ENCODE results near the gene KIF3C.

KIF3C gene

GRCh38 chr2:25920786-25921415, 61.4 kb downstream of the KIF3C start:
- ChIA-PET POLR2A (no interaction called here), CTCF (interaction anchor here (0.6 to 0.7 kb wide), 2 partner anchors 9 to 66 kb away, joined by 4 read pairs; no protein-coding TSS in a partner anchor)
- no peaks in the 10 kb centered on the region for H3K36me3 ChIP-seq (ENCODE audit: control insufficient read depth in 2 of 2, insufficient read depth in 1 of 2, low read length in 2 of 2)
- no peaks in the 10 kb centered on the region for H3K4me1 ChIP-seq (ENCODE audit: control insufficient read depth, insufficient read depth, low read length)
- no peaks in the 10 kb centered on the region for H3K9me3 ChIP-seq (ENCODE audit: control insufficient read depth, insufficient read depth, low read depth, low read length)
- no peak overlapping the region for H3K27ac ChIP-seq (ENCODE audit: extremely low read depth, low read depth, low read length)
- TF ChIP-seq, protein P1, sequence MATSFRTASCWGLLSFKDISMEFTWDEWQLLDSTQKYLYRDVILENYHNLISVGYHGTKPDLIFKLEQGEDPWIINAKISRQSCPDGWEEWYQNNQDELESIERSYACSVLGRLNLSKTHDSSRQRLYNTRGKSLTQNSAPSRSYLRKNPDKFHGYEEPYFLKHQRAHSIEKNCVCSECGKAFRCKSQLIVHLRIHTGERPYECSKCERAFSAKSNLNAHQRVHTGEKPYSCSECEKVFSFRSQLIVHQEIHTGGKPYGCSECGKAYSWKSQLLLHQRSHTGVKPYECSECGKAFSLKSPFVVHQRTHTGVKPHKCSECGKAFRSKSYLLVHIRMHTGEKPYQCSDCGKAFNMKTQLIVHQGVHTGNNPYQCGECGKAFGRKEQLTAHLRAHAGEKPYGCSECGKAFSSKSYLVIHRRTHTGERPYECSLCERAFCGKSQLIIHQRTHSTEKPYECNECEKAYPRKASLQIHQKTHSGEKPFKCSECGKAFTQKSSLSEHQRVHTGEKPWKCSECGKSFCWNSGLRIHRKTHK (tag by site-specific recombination; IDR thresholded peaks at IDR 0.05): no peak
- TF ChIP-seq HIC1 (tag by site-specific recombination; IDR thresholded peaks at IDR 0.05): no peak
- peak; percentile 75 for TF ChIP-seq ZNF513 (tag by site-specific recombination; IDR thresholded peaks at IDR 0.05)
- TF ChIP-seq HOXA7 (CRISPR knock-in tag; IDR thresholded peaks at IDR 0.05; ENCODE audit: borderline replicate concordance): no peak
- no peak overlapping the region for H3K4me3 ChIP-seq (ENCODE audit: low read depth, low read length)

DNA sequence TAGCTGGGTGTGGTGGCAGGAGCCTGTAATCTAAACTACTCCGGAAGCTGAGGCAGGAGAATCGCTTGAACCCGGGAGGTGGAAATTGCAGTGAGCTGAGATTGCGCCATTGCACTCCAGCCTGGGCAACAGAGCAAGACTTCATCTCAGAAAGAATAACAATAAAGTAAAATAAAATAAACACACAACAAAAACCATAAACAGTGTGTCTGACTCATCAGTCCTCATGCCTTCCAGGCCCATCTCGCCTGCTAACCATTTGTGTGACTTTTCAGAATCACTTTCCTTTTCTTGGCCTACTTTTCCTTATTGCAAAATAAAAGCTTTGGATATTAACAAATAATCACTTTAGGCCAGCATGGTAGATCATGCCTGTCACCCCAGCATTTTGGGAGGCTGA, 62.0 kb downstream of the KIF3C start:
- H3K4me1 ChIP-seq (ENCODE audit: control insufficient read depth, insufficient read depth, low read length): no peaks in the 10 kb centered on the region
- no peak overlapping the region for H3K27ac ChIP-seq (ENCODE audit: extremely low read depth, low read depth, low read length)
- no peaks in the 10 kb centered on the region for H3K36me3 ChIP-seq (ENCODE audit: control insufficient read depth in 2 of 2, insufficient read depth in 1 of 2, low read length in 2 of 2)
- POLR2A ChIA-PET: no interaction called here
- CTCF ChIA-PET: interaction anchor here (0.6 to 0.7 kb wide), 2 partner anchors 8 to 65 kb away, joined by 4 read pairs; no protein-coding TSS in a partner anchor
- H3K4me3 ChIP-seq (ENCODE audit: low read depth, low read length): no peak overlapping the region
- no peak for TF ChIP-seq ZNF596 (tag by site-specific recombination; IDR thresholded peaks at IDR 0.05)
- no peak for TF ChIP-seq ZNF48 (tag by site-specific recombination; IDR thresholded peaks at IDR 0.05)
- no peak for TF ChIP-seq ZNF24 (tag by site-specific recombination; IDR thresholded peaks at IDR 0.05)
- TF ChIP-seq PRDM4 (tag by site-specific recombination; IDR thresholded peaks at IDR 0.05): no peak
- TF ChIP-seq ZNF529 (tag by site-specific recombination; IDR thresholded peaks at IDR 0.05; ENCODE audit: insufficient replicate concordance): no peak
- no peak for TF ChIP-seq BCL6B (tag by site-specific recombination; IDR thresholded peaks at IDR 0.05)
- TF ChIP-seq ZNF133 (tag by site-specific recombination; IDR thresholded peaks at IDR 0.05): no peak
- TF ChIP-seq ZNF223 (tag by site-specific recombination; IDR thresholded peaks at IDR 0.05): no peak
- no peaks in the 10 kb centered on the region for H3K9me3 ChIP-seq (ENCODE audit: control insufficient read depth, insufficient read depth, low read depth, low read length)

Data from HEK293 (cell line).